Osteoblast (primary cell): ENCODE measurements around the gene CCDC7. TPM values are rescaled to one million over a fixed set of nuclear protein-coding genes. Genes with fewer than 3 reads are reported as not detected.

Source experiments
- DNase-seq: peaks from one replicate; pipeline ENCODE4 v3.0.0; 2011; ENCODE audit warnings: low spot score, mixed read lengths; ENCODE audit not compliant: insufficient read length; ENCODE audit errors: missing footprints
- H2AFZ ChIP-seq: 2 replicates; pipeline ENCODE4 v1.6.0; 2011; ENCODE audit warnings: mild to moderate bottlenecking, low read length
- H3K27ac ChIP-seq: 2 replicates; pipeline ENCODE4 v1.5.1; 2011; ENCODE audit warnings: mild to moderate bottlenecking, low read depth, low read length, moderate library complexity
- H3K27me3 ChIP-seq: 2 replicates; pipeline ENCODE4 v1.6.0; 2012; ENCODE audit warnings: mild to moderate bottlenecking, control low read depth, inconsistent platforms, low read length, moderate library complexity; ENCODE audit not compliant: insufficient read depth
- H3K36me3 ChIP-seq: 2 replicates; pipeline ENCODE4 v1.5.1; 2011; ENCODE audit warnings: mild to moderate bottlenecking, low read length, control low read depth, moderate library complexity; ENCODE audit not compliant: insufficient read depth
- H3K4me1 ChIP-seq: 2 replicates; pipeline ENCODE4 v1.5.1; 2011; ENCODE audit warnings: mild to moderate bottlenecking, low read length, control low read depth, moderate library complexity; ENCODE audit not compliant: insufficient read depth
- H3K4me2 ChIP-seq: 2 replicates; pipeline ENCODE4 v1.6.0; 2011; ENCODE audit warnings: mild to moderate bottlenecking, low read length; ENCODE audit not compliant: insufficient read depth
- H3K4me3 ChIP-seq: fragments of 200-600 bp; sonication (generic); 3 replicates; pipeline ENCODE4 v1.5.1; 2012; ENCODE audit warnings: mild to moderate bottlenecking, low read length, inconsistent platforms; ENCODE audit not compliant: insufficient read depth
- H3K79me2 ChIP-seq: 2 replicates; pipeline ENCODE4 v1.6.0; 2012; ENCODE audit warnings: mild to moderate bottlenecking, low read length, control low read depth, inconsistent platforms; ENCODE audit not compliant: insufficient read depth
- H3K9me3 ChIP-seq: 2 replicates; pipeline ENCODE4 v1.5.1; 2011; ENCODE audit warnings: low read depth, low read length, control low read depth
- H4K20me1 ChIP-seq: 2 replicates; pipeline ENCODE4 v1.6.0; 2012; ENCODE audit warnings: mild to moderate bottlenecking, low read length, control low read depth; ENCODE audit not compliant: insufficient read depth
- CTCF ChIP-seq: IDR thresholded peaks from 2 replicates; pipeline ENCODE4 v1.5.1; 2011; ENCODE audit warnings: mild to moderate bottlenecking, low read depth, low read length, moderate library complexity; ENCODE audit errors: extremely low read depth
- total RNA-seq: library from RNA; depleted of rRNA; stranded (reverse); fragments of >200 nt; gene quantifications from 2 replicates; pipeline ENCODE4 v1.2.3, GENCODE V29; 2012

The CCDC7 gene
- total RNA-seq, 1 donor = 22.4 TPM

GRCh38 chr10:32888161-32888927 lies 442.4 kb downstream of the CCDC7 start:
- H3K27me3 ChIP-seq = no peaks in the 10 kb centered on the region

GRCh38 chr10:32889631-32890212 lies 443.8 kb downstream of the CCDC7 start:
- Histone ChIP-seq H3K4me3 (no peak overlapping the region), H3K79me2 (no peaks in the 10 kb centered on the region), H3K4me2 (no peak overlapping the region), H3K36me3 (no peaks in the 10 kb centered on the region), H3K9me3 (no peaks in the 10 kb centered on the region), H2AFZ (no peak overlapping the region), H4K20me1 (no peaks in the 10 kb centered on the region), H3K27ac (no peak overlapping the region), H3K4me1 (no peaks in the 10 kb centered on the region), H3K27me3 (no peaks in the 10 kb centered on the region)
- TF ChIP-seq CTCF = no peak
- no peak for DNase-seq

More at GRCh38 chr10:32888161-32888927, 442.4 kb downstream of the CCDC7 start:
- H3K79me2 ChIP-seq = no peaks in the 10 kb centered on the region
- H3K4me3 ChIP-seq = no peak overlapping the region
- DNase-seq = peak; percentile 53
- no peak overlapping the region for H3K4me2 ChIP-seq
- no peaks in the 10 kb centered on the region for H3K4me1 ChIP-seq
- no peaks in the 10 kb centered on the region for H3K9me3 ChIP-seq
- H3K27ac ChIP-seq = no peak overlapping the region
- TF ChIP-seq CTCF = no peak
- H4K20me1 ChIP-seq = no peaks in the 10 kb centered on the region
- no peaks in the 10 kb centered on the region for H3K36me3 ChIP-seq
- no peak overlapping the region for H2AFZ ChIP-seq

- TF ChIP-seq CTCF = no peak
- no peak for DNase-seq
Measured at GRCh38 chr10:32890444-32890843, 444.5 kb downstream of the CCDC7 start.

GRCh38 chr10:32891261-32891660 lies 445.3 kb downstream of the CCDC7 start:
- Histone ChIP-seq H3K4me3 (no peak overlapping the region), H3K4me1 (no peaks in the 10 kb centered on the region), H2AFZ (no peak overlapping the region), H3K27ac (no peak overlapping the region), H3K79me2 (no peaks in the 10 kb centered on the region), H3K9me3 (no peaks in the 10 kb centered on the region), H3K4me2 (no peak overlapping the region), H3K27me3 (no peaks in the 10 kb centered on the region), H4K20me1 (no peaks in the 10 kb centered on the region), H3K36me3 (peaks cover 10% of the 10 kb centered on the region)
- TF ChIP-seq CTCF = no peak
- no peak for DNase-seq

More at GRCh38 chr10:32890444-32890843, 444.5 kb downstream of the CCDC7 start:
- Histone ChIP-seq H3K9me3 (no peaks in the 10 kb centered on the region), H3K36me3 (peaks cover 2% of the 10 kb centered on the region), H3K4me3 (no peak overlapping the region), H3K79me2 (no peaks in the 10 kb centered on the region), H3K27ac (no peak overlapping the region), H2AFZ (no peak overlapping the region), H3K4me2 (no peak overlapping the region), H3K4me1 (no peaks in the 10 kb centered on the region), H3K27me3 (no peaks in the 10 kb centered on the region), H4K20me1 (no peaks in the 10 kb centered on the region)
